Stimulated activated CD4-positive, alpha-beta T cell treated with anti-CD3 and anti-CD28 coated beads, TNF-alpha, amount 100 ng/mL, for 48 hours (primary cell): ENCODE data around the gene PANK4.

ENCODE experiments used
- DNase-seq, 3 donors: peaks; one replicate each; pipeline ENCODE4 v3.0.0-alpha.2; 2020; ENCODE audit warnings: low read depth in 3 of 3

The PANK4 gene

DNA sequence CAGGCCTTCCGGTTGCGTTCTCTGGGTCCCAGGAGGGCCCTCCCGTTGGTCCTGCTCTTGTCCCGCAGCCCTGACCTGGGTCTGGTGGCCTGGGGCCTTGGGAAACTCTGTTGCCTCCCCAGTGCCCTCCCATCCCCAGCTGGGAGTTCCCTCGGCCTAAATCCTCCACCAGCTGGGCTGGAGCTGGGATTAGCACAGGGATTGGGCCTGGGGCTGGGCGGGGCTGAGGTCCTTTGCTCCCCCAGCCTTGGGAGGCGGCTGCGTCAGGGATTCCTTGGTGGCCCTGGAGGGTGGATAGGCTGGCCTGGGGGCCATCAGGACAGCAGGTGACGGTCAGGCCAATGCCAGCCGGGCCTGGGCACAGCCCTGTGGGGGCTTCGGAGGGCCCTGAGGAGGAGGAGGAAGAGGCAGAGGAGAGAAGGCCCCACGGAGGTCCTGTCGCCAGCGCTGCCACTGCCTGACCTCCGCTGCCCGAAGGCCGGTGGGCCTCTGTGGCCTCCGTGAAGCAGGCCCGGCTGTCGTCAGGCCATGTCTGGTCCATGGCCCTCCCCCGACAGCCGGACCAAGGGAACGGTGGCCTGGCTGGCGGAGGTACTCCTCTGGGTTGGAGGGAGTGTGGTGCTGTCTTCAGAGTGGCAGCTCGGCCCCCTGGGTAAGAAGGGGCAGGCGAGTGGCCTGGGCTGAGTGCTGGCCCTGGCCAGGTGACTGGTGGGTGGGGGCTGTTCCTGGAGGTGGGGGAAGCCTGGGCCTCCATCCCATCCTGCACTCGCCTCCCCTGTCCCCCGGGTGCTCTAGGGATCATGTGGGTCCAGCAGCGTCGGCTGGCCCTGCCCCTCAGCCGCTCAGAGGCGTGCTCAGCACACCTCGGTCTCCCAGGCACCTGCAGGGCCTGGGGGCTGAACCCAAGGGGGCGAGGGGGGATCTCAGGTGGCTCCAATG, 50.1 kb downstream of the PANK4 start, which contains the start of gene PLCH2:
Gene PLCH2, plus strand, starts transcription at position 229 of the 939 bp plus-strand sequence. Its CDS starts 300 bp downstream, at position 529.
- DNase-seq, result no peak

DNA sequence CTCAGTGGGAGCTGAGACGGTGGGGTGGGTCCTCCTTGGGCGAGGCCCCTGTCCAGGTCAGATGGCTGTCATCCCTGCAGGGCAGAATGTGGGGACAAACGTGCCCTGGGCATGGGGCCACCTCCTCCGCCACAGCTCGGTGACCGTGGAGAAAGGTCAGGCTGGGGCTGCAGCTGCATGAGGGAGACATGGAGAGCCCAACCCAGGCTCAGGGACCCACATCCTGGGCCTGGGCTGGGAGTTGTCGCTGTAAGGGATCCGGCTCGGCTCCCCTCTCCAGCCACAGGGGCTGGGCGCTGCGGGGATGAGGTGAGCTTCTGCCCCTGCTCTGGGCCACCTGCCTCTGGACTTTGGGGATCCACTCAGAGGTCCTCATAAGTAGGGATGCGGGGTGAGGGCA, 50.8 kb downstream of the PANK4 start:
- DNase-seq, result no peak

GRCh38 chr1:2474933-2475371, 51.4 kb downstream of the PANK4 start:
- DNase-seq, result no peak

- DNase-seq, result no peak
These were observed 52.1 kb downstream of the PANK4 start for GRCh38 chr1:2474104-2474844.

DNA sequence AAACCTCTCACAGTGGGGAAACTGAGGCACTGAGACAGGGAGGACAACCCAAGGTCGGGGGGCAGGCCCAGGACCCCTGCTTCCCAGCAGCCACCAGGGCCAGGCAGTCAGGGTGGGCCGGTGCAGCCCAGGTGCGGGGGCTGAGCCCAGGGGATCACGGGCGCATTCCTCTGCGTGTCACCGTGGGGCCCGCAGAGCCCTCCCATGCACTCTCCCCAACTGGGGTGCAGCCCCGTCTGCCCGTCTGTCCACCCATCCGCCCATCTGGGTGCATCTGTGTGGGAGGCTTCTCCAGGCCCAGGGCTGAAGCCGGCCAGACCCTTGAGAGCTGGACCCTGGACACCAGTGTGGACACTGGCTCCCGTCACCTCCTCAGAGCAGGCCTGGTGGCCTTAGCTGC, 53.2 kb downstream of the PANK4 start:
- DNase-seq, result no peak

DNA sequence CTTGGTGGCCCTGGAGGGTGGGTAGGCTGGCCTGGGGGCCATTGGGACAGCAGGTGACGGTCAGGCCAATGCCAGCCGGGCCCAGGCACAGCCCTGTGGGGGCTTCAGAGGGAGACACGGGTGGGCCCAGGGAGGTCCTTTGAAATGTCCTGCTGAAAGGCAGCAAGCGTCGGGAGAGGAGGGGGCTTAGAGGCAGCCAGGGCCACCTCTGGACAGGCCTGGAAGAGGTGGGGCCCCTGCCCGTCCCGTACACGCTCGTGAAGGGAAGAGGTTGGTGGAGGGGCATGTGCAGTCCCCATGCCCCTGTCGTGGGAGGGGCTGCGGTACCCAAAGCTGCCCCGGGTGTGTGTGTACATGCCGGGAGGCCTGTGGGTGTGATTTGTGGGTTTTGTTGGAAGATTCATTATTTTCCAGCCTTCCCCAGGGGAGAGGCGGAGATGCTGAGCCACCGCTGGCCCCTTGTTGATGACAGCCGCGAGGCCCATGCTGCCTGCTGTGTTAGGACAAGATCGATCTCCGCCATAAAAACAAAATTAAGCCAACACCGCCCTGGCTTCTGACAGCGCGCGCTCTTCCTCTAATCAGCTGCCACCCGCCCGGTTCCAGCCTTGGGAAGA, 53.7 kb downstream of the PANK4 start:
- DNase-seq, result no peak

DNA sequence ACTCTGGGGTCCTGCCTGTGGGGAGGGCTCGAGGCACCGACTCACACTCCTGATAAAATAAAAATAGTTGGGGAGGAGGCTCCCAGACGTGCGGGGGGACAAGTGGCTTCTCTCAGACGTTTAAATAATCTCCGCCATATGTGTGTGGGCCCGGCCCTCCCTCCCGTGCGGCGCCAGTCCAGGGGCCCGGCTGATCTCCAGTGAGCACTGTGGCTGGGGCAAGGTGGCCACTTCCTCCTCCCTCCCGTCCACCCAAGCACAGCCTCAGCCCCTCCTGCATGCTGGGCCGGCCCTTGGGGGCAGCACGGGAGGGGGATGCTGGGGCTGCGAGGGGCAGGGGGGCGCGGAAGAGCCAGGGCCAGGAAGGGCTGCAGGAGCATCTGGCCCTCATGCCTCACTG, 54.3 kb downstream of the PANK4 start:
- DNase-seq, result no peak

DNA sequence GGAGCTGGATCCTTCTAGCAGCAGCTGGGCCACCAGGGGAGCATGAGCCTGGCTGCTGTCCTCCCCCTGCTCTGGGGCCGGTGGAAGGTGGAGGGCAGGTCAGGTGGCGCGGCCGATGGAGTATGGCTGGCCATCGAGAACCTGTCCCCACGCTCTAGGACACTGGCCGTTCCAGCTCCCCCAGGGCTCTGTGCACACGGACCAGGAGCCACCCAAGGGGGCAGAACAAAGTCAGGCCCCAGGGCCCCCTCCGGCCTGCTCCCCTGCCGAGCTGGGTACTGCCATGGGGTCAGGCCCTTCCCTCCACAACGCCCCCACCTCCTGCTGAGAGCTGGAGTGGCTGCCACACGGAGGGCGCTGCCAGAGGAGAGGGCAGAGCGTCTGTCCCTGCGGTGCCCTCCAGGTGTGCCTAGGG, 54.8 kb downstream of the PANK4 start:
- no peak for DNase-seq

DNA sequence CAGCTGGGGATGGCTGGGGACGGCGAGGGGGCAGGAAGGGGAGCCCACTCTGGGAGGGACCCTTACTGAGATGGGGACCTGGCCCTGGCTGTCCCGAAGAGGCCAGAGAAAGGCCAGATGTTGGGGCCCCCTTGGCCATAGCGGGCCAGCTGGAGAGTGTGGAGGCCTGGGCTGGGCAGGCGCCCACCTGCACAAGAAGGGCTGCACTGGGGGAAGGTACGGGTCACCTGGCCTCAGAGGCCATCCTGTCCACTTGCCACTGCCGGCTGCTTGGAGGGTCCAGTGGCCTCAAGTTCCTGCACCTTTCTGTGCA, 55.3 kb downstream of the PANK4 start:
- DNase-seq, result no peak

DNA sequence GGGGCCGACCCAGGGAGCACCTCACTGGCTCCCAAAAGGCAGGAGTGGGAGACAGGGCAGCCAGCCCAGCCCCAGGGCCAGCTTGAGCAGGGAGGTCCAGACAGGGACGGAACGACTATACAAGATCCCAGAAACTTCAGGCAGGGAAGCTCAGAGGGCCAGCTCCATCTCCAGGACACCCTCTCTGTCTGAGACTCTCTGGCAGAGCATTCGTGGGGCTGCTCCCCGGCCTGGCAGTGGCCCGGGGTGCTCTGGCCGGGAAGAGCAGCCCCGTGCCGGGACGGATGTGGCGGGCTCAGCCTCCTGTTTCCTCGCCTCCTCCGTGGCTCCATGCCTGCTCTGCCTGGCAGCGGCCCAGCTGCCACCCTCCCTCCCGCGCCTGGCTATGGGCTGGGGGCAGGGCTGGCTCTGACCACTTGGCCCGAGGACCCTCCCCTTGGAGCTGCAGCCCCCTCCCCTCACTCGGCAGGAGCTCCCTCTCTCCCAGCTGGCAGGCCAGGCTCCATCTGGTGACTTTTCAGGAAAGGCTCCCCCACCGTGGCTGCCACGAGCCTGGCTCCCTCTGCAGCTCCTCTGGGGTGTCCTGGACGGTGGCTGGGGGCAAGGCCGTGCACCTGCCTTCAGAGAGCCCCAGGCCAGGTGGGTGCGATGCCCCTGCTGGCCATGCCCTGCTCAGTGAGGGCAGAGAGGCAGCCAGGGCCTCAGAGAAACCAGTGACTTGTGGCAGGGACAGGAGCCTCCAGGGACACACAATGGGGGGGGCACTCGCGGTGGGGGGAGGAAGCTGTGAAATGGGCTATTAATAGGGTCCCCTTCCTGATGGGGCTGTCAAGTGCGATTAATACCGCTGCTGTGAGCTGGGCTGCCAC, 55.9 kb downstream of the PANK4 start:
- DNase-seq, result no peak

- DNase-seq, result no peak
These were observed 57.1 kb downstream of the PANK4 start for GRCh38 chr1:2469103-2469940.

GRCh38 chr1:2468540-2468939, 57.9 kb downstream of the PANK4 start:
- no peak for DNase-seq

GRCh38 chr1:2468041-2468472, 58.3 kb downstream of the PANK4 start:
- peak in 1 of 3 donors; percentile 17 for DNase-seq

DNA sequence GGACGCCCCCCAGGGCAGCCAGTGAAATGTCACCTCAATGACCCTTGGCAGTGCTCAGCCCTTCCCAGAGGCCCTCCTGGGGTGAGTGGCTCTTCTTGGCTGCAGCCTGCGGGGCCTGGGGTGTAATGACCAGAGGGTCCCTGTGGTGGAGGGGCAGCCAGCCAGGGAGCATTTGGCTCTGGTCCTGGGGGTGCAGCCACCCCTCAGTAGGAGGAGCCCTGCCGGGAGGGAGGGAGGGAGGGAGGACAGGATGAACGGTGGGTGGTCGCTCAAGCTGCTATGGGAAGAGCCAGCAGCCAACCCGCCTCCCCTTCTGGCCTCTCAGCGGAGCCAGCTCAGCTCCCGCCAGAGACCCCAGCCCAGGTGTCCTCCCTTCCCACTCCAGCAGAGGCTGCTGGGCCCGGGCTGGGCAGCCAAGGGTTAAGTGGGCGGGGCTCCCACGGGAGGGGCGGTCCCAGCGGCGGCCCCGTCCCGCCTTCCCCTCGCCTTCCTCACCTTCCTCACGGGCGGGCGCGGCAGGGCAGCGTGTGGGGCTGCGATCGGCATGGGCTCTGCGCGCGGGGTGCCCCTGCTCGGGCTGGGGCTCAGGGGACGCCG, 59.3 kb downstream of the PANK4 start:
- DNase-seq, result no peak

- no peak for DNase-seq
These were observed 60.1 kb downstream of the PANK4 start for GRCh38 chr1:2466270-2466665.

DNA sequence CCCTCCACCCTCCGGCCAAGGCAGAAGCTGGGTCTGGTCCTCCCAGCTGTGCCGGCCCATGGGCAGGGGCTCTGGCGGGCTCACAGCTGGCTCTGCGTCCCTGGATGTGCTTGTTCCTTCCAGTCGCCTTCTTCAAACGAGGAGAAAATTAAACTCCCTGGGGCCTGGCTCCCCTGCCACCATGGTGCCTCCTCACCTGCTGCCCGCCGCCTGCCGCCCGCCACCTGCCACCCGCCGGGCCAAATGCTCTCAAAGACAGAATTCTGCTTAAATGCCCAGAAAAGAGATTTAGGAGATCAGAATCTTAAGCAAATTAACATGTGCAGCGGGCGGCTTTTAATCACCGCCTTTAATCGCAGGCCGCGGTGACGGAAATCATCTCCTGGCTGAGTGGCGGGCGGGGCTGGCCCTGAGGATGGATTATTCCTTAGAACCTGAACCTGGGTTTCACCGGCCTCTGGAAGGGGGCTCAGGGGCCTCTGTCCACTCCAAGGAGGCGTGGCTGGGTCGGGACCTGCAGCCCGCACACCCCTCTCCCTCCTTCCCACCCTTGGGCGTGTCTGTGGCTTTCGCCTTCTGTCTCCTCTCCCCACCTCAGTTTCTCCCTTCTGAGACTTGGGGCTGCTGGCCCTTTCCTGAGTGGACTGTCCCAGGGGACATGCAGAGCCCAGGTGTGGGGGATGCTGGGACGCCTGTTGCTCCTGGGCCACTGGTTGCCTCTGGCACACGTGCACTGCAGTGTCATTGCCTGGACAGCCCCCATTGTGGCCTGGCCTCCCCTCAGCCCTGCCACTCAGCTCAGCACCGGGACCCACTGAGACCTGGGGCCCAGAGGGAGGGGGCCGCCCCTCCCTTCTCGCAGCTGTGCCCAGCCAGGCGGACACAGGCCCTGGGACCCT, 60.8 kb downstream of the PANK4 start:
- DNase-seq, result no peak

DNA sequence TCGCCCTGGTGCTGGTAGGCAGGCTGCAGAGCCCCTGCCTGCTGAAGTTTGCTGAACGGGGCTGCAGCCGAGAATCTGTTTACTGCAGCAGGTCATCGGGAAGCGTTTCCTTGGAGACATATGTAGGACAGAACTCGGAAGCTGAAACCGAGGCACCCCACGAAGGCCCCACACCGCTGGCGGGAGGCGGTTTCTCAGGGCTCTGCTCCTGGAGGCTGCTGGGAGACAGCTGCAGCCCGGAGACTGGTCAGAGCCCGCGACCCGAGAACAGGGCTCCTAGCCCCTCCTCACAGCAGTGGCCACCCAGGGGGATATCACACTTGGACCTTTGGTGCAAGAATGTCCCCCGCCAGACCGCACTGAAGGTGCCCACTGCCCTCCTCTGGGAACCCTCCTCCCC, 63.0 kb downstream of the PANK4 start:
- DNase-seq, result no peak

DNA sequence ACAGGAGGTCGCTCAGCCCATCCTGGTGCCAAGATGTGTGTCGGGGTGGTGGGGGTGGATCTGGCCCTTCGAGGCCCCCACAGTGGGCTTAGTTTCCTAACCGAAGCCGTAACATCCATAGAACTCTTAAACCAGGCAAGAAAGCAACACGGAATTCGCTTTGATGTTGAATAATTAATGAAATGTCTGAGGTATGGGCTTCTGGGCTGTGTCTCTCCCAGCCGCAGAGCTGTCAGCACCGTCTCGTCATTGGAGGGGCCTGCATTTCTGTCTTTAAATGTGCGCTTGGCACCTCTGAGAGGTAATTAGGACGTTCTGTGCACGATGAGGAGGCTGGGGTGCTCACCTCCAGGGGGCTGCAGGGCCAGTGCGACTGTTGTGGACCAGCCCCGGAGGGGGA, 63.6 kb downstream of the PANK4 start:
- DNase-seq, result no peak
